GM12875 (cell line): ENCODE results near the gene UGT1A3.

Experiments
- H3K4me3 ChIP-seq: one replicate; pipeline ENCODE4 v1.5.1; 2011; ENCODE audit warnings: low read depth, low read length, control low read depth
- TF ChIP-seq, protein P1 (sequence below): IDR thresholded peaks from 2 replicates; pipeline ENCODE4 v1.5.1; 2011; ENCODE audit warnings: low read depth, mild to moderate bottlenecking, control low read depth, inconsistent platforms, low read length, moderate library complexity, borderline replicate concordance; ENCODE audit not compliant: insufficient read depth

Gene UGT1A3

DNA sequence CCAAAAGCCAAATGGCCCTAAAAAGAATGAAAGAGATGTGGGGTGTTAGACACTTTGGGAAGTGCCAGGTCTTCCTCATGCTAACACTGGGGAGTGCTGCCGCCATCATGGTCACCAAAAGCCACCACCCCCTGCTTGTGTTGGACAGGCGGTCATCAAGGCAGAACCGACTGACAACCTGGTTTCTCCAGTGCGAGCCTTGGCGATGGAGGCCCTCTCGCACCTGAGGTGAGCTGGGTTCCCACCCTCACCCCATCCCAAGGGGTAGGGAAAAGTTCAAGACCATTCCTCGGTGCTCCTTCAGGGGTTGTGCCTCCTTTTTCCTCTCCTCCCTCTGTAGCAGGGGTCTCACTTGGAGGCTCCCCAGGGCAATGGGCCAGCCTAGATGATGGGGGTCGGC lies 82.9 kb downstream of the UGT1A3 start:
- H3K4me3 ChIP-seq: no peak overlapping the region
- TF ChIP-seq, protein P1, sequence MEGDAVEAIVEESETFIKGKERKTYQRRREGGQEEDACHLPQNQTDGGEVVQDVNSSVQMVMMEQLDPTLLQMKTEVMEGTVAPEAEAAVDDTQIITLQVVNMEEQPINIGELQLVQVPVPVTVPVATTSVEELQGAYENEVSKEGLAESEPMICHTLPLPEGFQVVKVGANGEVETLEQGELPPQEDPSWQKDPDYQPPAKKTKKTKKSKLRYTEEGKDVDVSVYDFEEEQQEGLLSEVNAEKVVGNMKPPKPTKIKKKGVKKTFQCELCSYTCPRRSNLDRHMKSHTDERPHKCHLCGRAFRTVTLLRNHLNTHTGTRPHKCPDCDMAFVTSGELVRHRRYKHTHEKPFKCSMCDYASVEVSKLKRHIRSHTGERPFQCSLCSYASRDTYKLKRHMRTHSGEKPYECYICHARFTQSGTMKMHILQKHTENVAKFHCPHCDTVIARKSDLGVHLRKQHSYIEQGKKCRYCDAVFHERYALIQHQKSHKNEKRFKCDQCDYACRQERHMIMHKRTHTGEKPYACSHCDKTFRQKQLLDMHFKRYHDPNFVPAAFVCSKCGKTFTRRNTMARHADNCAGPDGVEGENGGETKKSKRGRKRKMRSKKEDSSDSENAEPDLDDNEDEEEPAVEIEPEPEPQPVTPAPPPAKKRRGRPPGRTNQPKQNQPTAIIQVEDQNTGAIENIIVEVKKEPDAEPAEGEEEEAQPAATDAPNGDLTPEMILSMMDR: no peak

DNA sequence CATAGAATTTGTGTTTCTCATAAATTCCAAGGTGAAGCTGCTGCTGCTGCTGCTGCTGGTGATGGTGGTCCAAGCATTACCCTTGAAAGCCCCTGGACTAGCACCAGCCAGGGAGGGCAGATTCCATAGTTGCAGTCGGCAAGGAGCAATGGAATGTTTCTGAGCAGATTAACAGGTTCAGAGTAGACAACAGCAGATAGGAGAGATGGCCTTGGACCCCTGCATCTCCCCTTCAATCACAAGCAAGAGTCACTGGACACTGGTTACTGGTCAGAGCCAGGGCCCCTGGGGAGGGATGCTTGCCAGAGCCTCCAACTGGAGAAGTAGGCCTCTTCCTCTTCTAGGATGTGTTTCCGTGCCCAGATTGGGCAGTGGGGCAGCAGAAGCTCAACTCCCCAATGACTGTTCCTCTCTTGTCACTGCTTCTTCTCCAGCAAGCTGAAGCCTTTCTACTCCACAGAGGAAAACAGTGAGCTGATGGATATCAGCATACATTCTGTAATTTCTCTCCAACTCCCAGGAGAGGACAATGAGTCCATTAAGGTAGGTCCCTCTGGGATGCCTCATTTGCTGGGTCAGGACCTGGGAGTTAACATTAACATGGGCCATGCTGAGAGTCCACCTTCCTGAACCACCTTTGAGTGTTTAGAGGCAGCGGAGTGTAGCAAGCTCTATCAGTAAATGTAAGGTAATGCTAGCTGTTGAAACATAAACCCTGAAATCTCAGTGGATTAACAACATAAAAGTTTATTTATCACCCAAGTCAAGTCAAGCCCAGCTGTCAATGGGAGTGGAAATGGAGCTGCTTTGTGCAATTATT lies 84.6 kb downstream of the UGT1A3 start:
- no peak overlapping the region for H3K4me3 ChIP-seq
- TF ChIP-seq, protein P1: no peak

DNA sequence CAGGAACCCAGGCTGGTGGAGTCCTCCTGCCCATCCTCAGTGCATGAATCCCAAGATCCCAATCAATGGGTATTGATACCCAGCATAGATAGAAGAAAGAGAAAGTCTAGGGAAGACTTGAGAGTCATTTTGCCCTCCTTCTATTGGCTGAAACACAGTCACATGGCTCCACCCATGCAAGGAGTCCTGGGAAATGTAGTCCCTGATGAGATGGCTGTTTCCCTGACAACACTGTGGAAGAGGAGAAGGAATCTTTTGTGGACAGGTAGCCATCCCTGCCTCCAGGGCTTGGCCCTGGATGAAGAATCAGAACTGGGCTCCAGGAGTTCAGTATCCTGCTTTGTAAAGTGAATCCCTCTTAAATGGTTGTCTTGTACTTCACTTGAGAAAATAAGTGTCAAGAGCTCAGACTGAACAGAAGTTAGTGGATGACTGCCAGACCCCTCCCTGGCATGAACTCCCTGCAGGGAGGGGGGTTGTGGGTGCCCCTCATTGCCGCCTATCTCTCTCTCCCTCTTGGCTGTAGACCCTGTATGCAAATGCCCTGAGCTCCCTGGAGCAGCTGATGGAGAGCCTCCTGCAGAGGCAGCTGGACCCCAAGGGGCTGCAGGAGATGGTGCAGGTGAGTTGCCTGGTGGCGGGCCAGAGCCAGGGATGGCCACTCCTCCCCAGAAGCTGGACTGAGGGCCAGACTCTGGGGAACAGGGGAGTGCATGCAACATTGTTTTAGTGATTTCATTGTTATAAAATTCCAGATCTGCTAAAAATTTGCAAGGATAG lies 85.4 kb downstream of the UGT1A3 start:
- no peak overlapping the region for H3K4me3 ChIP-seq
- TF ChIP-seq, protein P1: no peak

DNA sequence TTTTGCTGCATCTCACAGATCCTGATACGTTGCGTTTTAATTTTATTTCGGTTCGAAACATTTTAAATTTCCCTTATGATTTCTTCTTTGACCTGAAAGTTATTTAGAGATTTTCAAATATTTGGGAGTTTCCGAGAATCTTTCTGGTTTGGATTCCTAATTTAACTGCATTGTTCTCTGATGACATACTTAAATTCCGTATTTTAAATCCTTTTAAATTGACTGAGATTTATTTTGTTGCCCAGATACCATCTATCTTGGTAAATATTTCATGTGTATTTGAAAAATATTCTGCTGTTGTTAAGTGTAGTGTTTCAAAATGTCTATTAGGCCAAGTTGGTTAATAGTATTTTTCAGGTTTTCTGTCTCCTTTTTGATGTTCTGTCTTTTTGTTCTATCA lies 87.0 kb downstream of the UGT1A3 start:
- no peak overlapping the region for H3K4me3 ChIP-seq
- TF ChIP-seq, protein P1: no peak

DNA sequence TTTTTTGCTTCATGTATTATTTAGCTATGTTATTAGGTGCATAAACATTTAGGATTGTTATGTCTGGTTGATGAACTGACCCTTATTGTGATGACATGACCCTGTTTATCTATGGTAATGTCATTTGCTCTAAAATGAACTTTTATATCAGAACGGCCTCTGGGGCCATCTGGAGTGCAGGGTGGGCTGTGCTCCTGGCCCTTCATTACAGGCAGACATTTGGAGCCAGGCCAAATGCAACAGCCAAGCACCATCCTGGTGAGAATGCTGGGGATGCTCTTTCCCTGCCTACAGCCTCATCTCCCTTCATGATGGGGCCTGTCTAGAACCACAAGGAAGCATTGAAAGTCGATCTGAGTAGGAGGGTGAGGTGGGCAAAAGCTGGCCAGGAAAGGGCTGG lies 87.5 kb downstream of the UGT1A3 start:
- H3K4me3 ChIP-seq: no peak overlapping the region
- TF ChIP-seq, protein P1: no peak

DNA sequence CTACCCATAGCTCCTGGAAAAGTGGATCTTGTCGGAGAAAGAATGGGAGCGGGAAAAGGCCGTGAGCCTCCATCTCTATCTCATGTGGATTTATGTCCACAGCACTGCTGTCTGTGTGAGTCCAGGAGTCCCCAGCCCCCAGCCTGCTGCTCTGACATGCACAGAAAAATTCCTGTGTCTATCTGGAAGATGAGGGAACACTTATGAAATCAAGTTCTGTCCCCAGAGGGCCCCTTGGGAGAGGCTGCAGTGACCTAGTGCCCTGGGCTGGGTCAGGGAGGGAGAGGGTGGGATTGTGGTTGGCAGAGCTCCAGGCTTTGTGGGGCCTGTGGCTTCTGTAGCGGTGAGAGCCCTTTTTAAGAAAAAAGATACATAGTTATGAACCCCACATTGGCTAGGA lies 87.9 kb downstream of the UGT1A3 start:
- TF ChIP-seq, protein P1: no peak
- H3K4me3 ChIP-seq: no peak overlapping the region
